GF-D8 (cell line): ENCODE data around the gene ZPBP2.
"Not testable (repeated sequence)": the region's sequence is repeated elsewhere in the genome, so short reads cannot be mapped to it uniquely, and the experiment has no call there.

ENCODE experiments used
- DNase-seq: peaks from one replicate; lab custom pipeline; 2025; lab: John Stamatoyannopoulos, UW

The ZPBP2 gene, protein sequence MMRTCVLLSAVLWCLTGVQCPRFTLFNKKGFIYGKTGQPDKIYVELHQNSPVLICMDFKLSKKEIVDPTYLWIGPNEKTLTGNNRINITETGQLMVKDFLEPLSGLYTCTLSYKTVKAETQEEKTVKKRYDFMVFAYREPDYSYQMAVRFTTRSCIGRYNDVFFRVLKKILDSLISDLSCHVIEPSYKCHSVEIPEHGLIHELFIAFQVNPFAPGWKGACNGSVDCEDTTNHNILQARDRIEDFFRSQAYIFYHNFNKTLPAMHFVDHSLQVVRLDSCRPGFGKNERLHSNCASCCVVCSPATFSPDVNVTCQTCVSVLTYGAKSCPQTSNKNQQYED

DNA sequence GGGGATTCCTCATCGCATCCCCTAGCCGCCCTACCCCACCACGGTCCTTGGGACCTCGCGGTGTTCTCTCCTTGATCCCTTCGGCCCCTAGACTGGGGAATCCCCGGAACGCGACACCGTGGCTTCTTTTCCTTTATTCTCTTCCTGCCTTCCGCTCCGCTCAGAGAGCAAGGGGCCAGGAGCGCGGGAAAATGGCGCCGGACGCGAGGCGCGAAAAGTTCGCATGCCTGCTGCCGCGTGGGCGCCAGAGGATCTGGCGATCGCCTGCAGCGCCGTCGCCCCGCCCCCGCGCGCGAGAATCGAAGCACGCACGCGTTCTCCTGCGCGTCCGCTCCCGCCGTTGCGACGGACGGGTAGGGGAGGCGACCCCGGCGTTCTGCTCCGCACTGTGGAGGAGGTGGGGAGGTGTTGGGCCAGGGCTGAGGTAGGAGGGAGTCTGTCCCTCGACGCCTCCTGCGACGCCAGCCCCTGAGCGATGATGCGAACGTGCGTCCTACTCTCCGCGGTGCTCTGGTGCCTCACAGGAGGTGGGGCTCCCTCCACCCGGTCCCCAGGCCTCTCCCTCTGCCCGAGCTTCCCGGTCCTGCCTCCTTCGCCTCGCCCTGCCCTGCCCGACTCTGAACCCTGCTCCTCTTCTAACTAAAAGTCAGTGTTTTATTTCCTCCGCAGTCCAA, at the start of gene ZPBP2:
Gene ZPBP2, plus strand, starts transcription at position 323 of the 674 bp plus-strand sequence. Its CDS starts 153 bp downstream, at position 476.
- DNase-seq = no peak

DNA sequence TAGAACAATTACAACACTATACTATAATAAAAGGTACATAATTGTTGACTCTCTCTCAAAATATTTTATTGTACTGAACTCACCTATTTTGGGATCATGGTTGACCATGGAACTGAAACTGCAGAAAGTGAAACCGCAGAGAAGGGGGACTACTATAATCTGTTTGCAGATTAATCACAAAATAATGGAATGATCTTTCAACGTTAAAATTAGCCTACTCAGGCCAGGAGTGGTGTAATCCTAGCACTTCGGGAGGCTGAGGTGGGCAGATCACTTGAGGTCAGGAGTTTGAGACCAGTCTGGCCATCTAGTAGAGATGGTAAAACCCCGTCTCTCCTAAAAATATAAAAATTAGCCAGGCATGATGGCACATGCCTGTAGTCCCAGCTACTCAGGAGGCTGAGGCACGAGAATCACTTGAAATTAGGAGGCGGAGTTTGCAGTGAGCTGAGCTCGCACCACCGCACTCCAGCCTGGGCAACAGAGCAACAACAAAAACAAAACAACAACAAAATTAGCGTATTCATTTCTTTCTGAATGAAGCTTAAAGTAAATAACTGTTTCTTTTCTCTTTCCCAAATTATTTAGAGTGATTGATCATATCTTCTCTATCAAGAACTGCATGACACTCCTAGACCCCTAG, 49.5 kb upstream of the ZPBP2 start:
- no peak for DNase-seq

DNA sequence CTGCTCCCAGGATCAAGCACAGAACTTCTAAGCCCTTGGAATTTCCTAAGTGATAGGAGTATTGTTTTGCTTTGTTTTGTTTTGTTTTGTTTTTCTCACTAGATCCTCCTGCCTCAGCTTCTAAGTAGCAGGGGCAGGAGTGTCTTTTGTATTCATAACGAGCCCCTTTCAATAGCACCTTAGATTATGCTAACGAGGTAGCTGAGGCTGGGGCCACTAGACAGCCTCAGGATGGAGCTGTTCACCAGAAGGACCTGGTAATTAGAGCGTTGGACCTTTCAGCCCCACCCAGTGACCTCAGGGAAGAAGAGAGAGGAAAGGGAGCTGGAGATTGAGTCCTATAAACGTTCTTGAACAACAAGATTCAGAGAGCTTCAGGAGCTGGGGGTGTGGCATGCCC, 47.5 kb upstream of the ZPBP2 start:
- DNase-seq = no peak

DNA sequence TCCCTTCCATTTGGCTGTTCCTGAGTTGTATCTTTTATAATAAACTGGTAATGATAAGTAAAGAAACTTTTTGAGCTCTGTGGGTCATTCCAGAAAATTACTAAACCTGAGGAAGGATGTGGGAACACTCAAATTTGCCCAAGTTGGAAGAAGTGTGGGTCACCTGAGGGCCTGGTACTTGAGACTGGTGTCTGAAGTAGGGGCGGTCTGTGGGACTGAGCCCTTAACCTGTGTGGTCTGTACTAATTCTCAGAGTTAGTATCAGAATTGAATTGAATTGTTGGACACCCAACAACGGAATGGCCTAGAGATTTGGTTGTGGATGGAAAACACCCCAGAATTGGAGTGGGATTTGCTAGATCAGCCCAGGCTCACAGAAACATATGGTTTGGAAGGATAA, 47.0 kb upstream of the ZPBP2 start:
- DNase-seq = no peak

GRCh38 chr17:39822051-39822451, 46.0 kb upstream of the ZPBP2 start:
- peak; percentile 36 for DNase-seq

- no peak for DNase-seq
Measured at GRCh38 chr17:39823407-39824054, 44.5 kb upstream of the ZPBP2 start.

DNA sequence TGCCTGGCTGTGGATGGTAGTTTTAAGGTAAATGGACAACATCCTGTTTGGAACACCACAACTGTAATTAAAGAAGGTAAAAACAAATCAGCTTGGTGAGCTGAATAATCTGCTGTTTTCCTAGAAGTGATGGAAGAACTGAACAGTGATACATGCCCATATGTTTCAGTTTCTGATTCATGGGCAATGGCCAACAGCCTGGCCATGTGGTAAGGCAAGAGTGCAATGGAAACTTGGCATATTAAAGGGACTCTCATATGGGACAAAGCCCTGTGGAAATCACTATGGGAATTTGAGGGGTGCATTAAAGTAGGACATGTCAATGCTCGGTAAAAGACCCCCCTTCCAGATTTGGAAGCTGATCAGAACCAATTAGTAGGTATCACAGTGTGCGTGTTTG, 41.7 kb upstream of the ZPBP2 start:
- DNase-seq = no peak

DNA sequence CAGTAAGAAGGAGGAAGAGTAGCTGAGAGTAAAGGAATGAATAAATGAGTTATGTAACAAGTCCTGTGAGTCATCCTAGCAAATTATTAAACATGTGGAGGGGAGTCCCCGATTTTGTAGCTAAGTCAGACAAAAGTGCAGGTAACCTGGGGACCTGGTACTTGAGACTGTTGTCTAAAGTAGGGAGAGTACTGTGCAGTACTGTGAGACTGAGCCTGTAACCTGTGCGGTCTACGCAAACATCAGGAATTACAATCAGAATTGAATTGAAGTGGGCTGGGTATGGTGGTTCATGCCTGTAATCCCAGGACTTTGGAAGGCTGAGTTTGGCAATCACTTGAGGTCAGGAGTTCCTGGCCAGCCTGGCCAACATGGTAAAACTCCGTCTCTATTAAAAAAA, 39.6 kb upstream of the ZPBP2 start:
- no peak for DNase-seq

DNA sequence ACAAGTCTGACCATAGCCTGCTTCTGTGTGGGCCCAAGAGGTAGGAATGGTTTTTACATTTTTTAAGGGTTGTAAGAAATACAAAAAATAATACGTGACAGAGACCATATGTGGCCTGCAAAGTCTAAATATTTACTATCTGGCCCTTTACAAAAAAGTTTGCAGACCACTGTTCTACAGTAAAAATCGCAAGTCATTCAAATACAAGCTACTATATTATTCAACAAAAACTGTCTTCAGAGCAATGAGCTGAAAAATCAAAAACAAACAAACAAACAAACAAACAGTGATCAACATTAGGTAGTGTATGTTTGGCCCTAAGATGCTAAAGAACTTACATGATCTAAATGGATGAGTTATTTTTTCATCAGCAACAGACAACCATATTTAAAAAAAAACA, 36.4 kb upstream of the ZPBP2 start:
- no peak for DNase-seq

DNA sequence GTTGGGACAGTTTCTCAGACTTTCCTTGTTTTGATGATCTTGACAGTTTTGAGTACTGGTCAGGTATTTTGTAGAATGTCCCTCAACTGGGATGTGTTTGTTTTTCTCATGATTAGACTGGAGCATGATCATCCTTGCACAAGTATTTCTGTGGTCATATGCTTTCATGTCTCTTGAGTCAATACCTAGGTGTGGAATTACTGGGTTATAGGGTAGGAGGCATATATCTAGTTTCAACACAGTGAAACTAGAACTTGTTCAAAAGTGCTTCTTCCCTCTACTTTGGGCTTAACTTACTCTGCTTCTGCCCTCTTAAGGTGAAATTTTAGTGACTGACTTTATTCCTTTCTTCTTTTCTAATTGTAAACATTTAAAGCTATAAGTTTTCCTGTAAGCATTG, 34.0 kb upstream of the ZPBP2 start:
- DNase-seq = no peak

- DNase-seq = no peak
Measured at GRCh38 chr17:39835038-39835786, 32.8 kb upstream of the ZPBP2 start.

GRCh38 chr17:39836117-39836516, 31.9 kb upstream of the ZPBP2 start:
- no peak for DNase-seq

GRCh38 chr17:39838057-39838456, 29.9 kb upstream of the ZPBP2 start:
- no peak for DNase-seq

- no peak for DNase-seq
Measured at GRCh38 chr17:39838784-39839183, 29.2 kb upstream of the ZPBP2 start.

DNA sequence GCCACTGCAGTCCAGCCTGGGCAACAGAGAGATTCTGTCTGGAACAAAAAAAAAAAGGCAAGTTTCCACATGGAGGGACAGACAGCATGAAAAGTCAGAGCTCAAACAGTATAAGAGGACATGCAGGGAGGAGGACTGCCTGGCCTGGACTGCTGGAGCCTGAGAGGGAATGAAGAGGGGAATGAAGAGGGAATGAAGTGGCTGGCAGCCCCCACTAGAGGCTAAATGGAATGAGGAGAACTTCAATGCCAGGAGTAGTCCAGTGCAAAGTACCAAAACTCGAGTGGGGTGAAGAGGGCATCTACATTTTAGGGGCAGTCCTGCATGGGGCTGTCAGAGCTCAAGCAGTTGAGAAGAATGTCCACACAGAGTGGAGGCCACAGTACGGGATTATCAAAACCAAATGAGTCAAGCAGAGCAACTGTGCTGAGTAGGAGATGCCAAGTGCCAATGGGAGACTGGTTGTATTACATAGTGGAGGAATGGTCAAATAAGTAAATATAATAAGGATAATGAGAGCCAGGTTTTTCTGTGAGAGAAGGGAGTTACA, 26.8 kb upstream of the ZPBP2 start:
- no peak for DNase-seq

DNA sequence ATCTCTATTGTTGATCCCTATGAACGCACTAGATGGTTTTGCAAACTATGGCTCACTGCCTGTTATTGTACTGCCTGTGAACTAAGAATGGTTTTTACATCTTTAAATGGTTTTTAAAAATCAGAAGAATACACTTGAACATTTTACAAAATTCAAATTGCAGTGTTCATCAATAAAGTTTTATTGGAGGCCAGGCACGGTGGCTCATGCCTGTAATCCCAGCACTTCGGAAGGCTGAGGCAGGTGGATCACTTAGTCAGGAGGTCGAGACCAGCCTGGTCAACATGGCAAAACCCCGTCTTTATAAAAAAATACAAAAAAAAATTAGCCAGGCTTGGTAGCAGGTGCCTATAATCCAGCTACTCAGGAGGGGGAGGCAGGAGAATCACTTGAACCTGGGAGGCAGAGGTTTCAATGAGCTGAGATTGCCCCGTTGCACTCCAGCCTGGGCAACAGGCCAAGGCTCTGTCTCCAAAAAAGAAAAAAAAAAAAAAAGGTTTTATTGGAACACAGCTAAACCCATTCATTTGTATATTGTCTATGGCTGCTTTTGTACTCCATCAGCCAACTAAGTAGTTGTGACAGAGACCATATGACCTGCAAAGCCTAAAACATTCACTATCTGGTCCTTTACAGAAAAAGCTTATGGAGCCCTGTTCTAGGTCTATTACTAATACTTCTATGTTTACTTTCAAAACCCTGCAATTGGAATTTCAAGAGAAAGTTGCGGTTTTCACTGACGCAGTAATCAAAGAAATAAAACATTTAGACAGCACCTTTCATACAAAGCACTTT, 22.8 kb upstream of the ZPBP2 start:
- DNase-seq = no peak

- no peak for DNase-seq
Measured at GRCh38 chr17:39846205-39846604, 21.8 kb upstream of the ZPBP2 start.

- DNase-seq = no peak
Measured at GRCh38 chr17:39848600-39848999, 19.4 kb upstream of the ZPBP2 start.

GRCh38 chr17:39850186-39850585, 17.8 kb upstream of the ZPBP2 start:
- DNase-seq = not testable (repeated sequence)

GRCh38 chr17:39852239-39852638, 15.8 kb upstream of the ZPBP2 start:
- peak; percentile 52 for DNase-seq

DNA sequence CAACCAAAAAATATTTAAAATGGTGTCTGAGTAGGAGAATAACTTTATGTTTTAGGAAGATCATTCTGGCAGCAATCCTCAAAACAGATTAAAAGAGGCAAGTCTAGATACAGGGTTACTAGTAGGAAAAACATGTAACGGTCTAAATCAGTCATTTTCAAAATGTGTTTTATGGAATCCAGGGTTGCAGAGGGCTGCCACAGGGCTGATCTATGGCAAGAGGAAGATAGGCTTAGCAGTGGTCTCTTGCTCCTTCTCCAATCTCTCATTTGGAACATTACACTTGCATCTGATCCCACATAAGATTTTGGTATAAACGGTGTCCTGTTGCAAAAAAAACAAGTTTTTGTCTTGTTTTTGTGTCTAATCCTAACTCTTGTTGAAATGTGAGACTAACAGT, 13.1 kb upstream of the ZPBP2 start:
- DNase-seq = no peak
